BE2C (cell line): ENCODE measurements around the gene KCNH4.

Experiments used
- DNase-seq: peaks from one replicate; pipeline ENCODE4 v3.0.0-alpha.2; 2020
- H3K27me3 ChIP-seq: fragments of 250-450 bp; sonication (Bioruptor Pico); 2 replicates; pipeline ENCODE4 v1.5.1; 2020; ENCODE audit warnings: mild to moderate bottlenecking
- H3K36me3 ChIP-seq: fragments of 250-450 bp; sonication (Bioruptor Pico); 2 replicates; pipeline ENCODE4 v1.5.1; 2020; ENCODE audit warnings: mild to moderate bottlenecking
- H3K4me1 ChIP-seq: fragments of 250-450 bp; sonication (Bioruptor Pico); 2 replicates; pipeline ENCODE4 v1.5.1; 2020
- H3K4me3 ChIP-seq: 2 replicates; pipeline ENCODE4 v1.5.1; 2011; ENCODE audit warnings: low read depth, low read length
- H3K9me3 ChIP-seq: fragments of 250-450 bp; sonication (Bioruptor Pico); 2 replicates; pipeline ENCODE4 v1.5.1; 2020
- TF ChIP-seq, protein P1 (sequence below): IDR thresholded peaks from 2 replicates; pipeline ENCODE4 v1.5.1; 2012; ENCODE audit warnings: mild to moderate bottlenecking, low read depth, low read length

KCNH4 gene

DNA sequence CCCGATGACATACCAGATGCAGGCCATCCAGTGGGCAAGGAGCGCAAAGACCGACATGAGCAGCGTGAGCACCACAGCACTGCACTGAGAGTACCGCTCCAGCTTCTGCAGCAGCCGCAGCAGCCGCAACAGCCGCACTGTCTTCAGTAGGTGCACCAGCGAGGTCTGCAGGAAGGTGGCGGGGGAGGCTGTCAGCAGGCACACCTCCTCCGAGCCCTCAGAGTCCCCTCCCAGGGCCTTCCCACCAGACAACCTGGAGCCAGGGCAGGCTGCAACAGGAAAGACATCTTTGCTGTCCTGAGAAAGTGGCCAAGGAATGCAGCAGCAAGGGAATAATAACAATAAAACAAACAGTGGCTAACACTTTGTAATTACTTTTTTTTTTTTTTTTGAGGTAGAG, 9.1 kb downstream of the KCNH4 start:
- peaks cover 19% of the 10 kb centered on the region for H3K36me3 ChIP-seq
- no peaks in the 10 kb centered on the region for H3K27me3 ChIP-seq
- H3K4me3 ChIP-seq = no peak overlapping the region
- no peaks in the 10 kb centered on the region for H3K4me1 ChIP-seq
- TF ChIP-seq, protein P1, sequence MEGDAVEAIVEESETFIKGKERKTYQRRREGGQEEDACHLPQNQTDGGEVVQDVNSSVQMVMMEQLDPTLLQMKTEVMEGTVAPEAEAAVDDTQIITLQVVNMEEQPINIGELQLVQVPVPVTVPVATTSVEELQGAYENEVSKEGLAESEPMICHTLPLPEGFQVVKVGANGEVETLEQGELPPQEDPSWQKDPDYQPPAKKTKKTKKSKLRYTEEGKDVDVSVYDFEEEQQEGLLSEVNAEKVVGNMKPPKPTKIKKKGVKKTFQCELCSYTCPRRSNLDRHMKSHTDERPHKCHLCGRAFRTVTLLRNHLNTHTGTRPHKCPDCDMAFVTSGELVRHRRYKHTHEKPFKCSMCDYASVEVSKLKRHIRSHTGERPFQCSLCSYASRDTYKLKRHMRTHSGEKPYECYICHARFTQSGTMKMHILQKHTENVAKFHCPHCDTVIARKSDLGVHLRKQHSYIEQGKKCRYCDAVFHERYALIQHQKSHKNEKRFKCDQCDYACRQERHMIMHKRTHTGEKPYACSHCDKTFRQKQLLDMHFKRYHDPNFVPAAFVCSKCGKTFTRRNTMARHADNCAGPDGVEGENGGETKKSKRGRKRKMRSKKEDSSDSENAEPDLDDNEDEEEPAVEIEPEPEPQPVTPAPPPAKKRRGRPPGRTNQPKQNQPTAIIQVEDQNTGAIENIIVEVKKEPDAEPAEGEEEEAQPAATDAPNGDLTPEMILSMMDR = no peak
- no peaks in the 10 kb centered on the region for H3K9me3 ChIP-seq
- no peak for DNase-seq

DNA sequence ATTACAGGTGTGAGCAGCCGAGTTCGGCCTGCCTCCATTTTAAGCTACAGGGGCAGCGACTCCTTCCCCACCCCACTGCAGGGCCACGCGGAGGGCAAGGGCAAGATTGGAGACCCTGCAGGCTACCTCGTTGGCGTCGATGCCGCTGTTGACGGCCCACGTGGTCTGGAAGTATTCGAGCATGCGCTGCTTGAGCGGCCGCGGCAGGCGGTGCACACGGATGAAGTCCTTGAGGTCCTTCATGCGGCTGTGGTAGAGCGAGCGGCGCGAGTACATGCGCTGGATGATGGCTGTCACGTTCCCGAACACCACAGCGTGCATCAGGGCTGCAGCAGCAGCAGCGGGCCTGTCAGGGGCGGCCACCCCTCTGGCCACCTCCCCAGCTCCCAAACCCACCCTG, 11.6 kb downstream of the KCNH4 start:
- Histone ChIP-seq H3K9me3 (no peaks in the 10 kb centered on the region), H3K27me3 (no peaks in the 10 kb centered on the region), H3K4me3 (no peak overlapping the region), H3K36me3 (peaks cover 9% of the 10 kb centered on the region), H3K4me1 (no peaks in the 10 kb centered on the region)
- TF ChIP-seq, protein P1 = no peak
- no peak for DNase-seq

DNA sequence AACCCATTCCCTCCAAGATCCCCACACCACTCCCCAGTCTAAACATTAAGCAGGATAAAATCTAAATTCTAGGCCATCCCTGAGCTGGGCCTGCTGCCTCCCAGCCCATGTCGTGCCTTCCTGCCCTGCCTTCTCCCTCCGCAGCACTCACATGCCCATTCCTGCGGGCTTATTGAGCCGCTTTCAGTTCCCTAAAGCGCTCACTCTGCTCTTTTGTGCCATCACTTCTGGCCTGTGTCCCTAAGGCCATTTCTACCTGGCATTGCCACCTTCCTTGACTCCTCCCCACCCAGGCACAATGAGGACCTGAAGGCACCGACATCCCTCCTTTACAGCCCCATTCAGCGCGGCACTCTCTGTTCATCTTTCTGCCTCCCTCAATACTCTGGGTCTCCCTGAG, 13.1 kb downstream of the KCNH4 start:
- TF ChIP-seq, protein P1 = no peak

DNA sequence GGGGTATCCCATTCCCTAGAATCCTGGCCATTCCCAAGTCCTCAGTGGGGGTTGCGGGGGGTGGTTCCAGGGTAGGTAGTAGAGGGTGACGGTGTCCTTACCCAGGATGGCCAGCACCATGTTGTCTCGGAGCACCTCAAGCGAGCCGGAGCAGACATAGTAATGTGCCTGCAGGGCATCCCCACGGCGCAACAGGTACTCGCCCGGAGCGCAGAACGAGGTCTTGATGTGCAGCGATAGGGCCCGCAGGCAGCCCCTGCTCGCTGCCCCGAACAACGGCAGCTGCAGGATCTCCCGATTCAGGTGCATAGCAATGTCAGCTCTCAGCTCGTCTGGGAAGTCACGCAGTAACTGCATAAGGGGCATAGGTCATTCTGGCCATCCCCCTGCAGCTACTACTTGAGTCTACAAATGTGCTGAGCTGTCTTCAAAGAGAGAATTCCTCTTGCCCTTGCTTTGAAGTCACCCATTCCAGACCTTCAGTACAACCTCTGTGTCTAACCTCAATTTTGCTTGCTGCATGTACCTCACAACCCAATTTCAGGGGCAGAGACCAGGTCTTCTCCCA, 14.7 kb downstream of the KCNH4 start:
- TF ChIP-seq, protein P1 = no peak
- Histone ChIP-seq H3K9me3 (no peaks in the 10 kb centered on the region), H3K36me3 (peaks cover 6% of the 10 kb centered on the region)

More for the DNA sequence above, 13.1 kb downstream of the KCNH4 start:
- H3K27me3 ChIP-seq = no peaks in the 10 kb centered on the region
- DNase-seq = no peak
- no peaks in the 10 kb centered on the region for H3K9me3 ChIP-seq
- peaks cover 8% of the 10 kb centered on the region for H3K36me3 ChIP-seq
- no peaks in the 10 kb centered on the region for H3K4me1 ChIP-seq
- no peak overlapping the region for H3K4me3 ChIP-seq

DNA sequence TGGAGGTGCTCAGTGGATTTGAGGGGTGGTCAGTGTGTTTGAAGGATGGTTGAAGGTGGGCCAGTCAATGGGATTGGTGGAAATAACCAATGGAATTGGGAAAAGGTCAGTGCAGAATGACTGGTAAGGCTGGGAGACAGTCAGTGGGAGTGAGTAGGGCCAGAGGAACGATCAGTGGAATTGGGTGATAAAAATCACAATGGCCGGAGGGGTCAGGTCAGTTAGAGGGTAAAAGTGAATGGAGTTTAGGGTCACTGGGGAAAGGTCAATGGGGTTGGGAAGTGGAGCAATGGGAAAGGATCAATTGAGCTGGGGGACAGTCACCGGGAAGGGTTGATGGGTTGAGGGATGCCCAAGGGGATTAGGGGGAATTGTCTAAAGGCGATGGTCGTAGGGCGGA, 15.2 kb downstream of the KCNH4 start:
- H3K36me3 ChIP-seq = peaks cover 6% of the 10 kb centered on the region
- TF ChIP-seq, protein P1 = no peak
- H3K9me3 ChIP-seq = no peaks in the 10 kb centered on the region

More for the DNA sequence above, 14.7 kb downstream of the KCNH4 start:
- Histone ChIP-seq H3K27me3 (no peaks in the 10 kb centered on the region), H3K4me3 (no peak overlapping the region), H3K4me1 (peaks cover 3% of the 10 kb centered on the region; the same call in 1 of the 2 replicates)
- DNase-seq = no peak

DNA sequence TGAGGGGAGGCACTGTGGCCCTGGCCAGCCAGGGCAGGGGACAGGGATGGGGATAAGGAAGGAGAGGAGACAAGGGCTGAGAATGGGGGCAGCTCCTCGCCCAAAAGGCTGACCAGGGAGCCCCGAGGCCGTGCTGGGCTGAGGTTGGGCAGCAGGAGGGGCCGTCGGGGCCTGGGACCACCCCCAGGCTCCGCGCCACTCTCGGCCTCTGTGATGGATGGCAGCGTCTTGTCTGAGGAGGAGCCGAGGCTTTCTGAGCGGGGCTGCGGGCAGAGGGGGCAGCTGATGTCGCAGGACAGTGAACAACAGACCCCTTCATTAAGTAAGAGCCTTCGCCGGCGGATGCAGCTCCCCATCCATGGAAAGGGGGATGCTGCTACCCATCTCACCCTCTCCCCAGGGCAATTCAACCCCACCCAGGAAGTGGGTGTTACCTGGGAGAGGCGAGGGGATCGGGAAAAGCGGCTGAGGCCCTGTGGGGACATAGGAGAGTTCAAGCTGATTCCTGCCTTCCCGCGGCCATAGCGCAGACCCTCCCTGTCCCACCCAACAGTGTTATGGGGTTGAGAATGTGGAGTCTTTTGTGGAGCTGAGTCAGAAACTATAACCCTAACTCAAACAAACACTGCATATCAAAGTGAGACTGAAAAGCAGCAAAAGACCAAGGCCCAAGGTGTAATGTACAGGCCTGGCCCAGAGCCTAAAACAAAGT, 17.1 kb downstream of the KCNH4 start:
- H3K27me3 ChIP-seq = no peaks in the 10 kb centered on the region

More for the DNA sequence above, 15.2 kb downstream of the KCNH4 start:
- Histone ChIP-seq H3K4me3 (no peak overlapping the region), H3K27me3 (no peaks in the 10 kb centered on the region), H3K4me1 (peaks cover 5% of the 10 kb centered on the region; the same call in 1 of the 2 replicates)
- DNase-seq = no peak

More for the DNA sequence above, 17.1 kb downstream of the KCNH4 start:
- TF ChIP-seq, protein P1 = no peak
- Histone ChIP-seq H3K9me3 (no peaks in the 10 kb centered on the region), H3K4me1 (peaks cover 11% of the 10 kb centered on the region), H3K4me3 (no peak overlapping the region), H3K36me3 (no peaks in the 10 kb centered on the region; the same call in 1 of the 2 replicates)
- DNase-seq = no peak
